ENCODE data around the gene SEPTIN8. TPM values are rescaled to one million over a fixed set of nuclear protein-coding genes. Genes with fewer than 3 reads are reported as not detected.

Gene SEPTIN8, protein sequence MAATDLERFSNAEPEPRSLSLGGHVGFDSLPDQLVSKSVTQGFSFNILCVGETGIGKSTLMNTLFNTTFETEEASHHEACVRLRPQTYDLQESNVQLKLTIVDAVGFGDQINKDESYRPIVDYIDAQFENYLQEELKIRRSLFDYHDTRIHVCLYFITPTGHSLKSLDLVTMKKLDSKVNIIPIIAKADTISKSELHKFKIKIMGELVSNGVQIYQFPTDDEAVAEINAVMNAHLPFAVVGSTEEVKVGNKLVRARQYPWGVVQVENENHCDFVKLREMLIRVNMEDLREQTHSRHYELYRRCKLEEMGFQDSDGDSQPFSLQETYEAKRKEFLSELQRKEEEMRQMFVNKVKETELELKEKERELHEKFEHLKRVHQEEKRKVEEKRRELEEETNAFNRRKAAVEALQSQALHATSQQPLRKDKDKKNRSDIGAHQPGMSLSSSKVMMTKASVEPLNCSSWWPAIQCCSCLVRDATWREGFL
- total RNA-seq (ENCODE audit: insufficient read depth, low replicate concordance) = 41.2 TPM

- DNase-seq (ENCODE audit: low spot score) = peak; percentile 54
These were observed at the start of gene SEPTIN8 for GRCh38 chr5:132777209-132778069. Gene SEPTIN8, minus strand, starts transcription at chr5:132777239. Its CDS starts 102 bp downstream, at chr5:132777137.

- no peak for DNase-seq (ENCODE audit: low spot score)
These were observed 49.5 kb upstream of the SEPTIN8 start for GRCh38 chr5:132826424-132827082.

DNA sequence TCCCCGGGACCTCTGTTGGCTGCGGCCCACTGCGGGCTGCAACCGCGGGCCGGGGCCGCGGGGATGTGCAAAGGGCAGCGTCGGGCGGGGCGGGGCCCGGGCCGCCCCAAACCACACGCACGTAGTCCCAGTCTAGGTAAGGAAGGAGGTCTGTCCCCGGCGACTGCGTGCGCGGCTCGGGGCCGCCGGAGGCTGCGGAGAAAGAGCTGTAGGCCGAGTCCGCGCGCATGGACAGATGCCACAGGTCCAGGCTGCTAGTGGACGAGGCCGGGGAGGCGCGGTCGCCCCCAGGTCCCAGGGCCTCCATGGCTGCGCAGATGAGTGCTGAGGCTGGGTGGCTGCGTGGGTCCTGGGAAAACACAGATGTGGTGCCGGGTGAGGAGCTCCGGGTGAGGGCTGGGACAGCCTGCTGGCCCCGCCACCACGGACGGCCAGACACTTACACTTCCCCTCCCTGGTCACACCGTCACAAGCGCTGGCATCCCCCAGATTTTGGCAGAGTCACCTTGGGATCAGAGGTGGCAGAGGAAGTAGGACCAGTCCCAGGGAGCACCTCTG, 48.9 kb upstream of the SEPTIN8 start:
- DNase-seq (ENCODE audit: low spot score) = no peak

DNA sequence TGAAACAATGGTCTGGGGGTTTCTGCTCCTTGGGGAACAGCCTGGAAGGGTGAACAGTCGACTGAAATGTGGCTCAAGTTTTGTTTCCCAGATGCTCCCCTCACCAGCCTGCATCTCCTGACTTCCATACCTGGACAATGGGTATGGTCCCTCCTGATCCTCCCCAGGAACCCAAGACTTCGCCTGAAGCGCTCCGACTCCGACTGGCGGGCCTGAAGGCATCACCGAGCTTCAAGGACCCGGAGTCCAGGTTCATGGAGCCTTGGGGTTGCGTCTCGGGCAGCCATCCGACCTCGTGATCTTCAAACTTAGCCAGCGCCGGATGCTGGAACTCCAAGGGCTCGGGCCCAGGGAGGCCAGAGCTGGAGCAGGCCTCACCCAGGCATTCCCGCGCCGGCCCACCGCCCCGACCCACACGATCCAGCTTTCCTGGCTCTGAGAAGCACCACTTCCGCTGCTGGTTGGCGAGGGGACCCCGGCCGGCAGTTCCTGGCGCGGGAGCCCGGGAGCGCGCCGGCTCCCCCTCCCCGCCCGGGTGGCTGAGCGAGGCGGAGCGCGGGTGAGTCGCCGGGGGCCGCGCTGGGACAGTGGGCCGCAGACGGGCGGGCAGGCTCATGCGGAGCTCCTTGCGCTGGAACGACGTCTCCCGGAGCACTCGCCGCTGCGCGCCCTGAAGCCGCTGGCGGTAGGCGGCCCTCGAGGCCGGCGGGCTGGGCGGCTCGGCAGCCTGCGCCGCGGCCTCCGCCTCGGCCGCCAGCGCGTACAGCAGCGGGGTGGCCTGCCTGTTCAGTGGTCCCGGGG, 48.2 kb upstream of the SEPTIN8 start:
- DNase-seq (ENCODE audit: low spot score) = no peak

GRCh38 chr5:132824426-132824825, 47.4 kb upstream of the SEPTIN8 start:
- no peak for DNase-seq (ENCODE audit: low spot score)

DNA sequence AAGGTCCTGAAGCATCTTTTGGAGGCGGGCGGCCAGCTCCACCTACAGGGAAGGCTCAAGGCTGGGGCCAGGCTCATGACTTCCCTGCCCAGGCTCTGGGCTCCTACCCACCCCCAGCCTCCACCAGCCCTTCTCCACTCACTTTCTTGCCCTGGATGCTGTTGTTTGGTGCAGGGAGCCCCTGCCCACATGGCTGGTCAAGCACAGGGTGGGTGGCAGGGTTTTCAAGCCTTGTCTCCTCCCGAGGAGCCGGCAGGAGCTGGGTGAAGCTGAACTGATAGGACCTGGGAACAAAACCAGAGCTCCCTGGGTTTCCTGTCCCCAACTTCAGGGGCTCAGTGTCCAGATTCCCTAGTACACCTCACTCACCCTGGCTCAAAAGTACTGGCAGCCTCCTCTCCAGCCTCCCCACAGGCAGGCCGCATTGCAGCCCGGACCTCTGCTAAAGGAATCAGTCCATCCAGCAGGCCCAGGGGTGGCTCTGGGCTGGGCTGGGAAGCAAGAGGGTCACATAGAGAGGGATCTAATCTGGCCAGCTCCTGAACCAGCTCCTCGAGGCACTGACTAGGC, 46.5 kb upstream of the SEPTIN8 start:
- DNase-seq (ENCODE audit: low spot score) = no peak

DNA sequence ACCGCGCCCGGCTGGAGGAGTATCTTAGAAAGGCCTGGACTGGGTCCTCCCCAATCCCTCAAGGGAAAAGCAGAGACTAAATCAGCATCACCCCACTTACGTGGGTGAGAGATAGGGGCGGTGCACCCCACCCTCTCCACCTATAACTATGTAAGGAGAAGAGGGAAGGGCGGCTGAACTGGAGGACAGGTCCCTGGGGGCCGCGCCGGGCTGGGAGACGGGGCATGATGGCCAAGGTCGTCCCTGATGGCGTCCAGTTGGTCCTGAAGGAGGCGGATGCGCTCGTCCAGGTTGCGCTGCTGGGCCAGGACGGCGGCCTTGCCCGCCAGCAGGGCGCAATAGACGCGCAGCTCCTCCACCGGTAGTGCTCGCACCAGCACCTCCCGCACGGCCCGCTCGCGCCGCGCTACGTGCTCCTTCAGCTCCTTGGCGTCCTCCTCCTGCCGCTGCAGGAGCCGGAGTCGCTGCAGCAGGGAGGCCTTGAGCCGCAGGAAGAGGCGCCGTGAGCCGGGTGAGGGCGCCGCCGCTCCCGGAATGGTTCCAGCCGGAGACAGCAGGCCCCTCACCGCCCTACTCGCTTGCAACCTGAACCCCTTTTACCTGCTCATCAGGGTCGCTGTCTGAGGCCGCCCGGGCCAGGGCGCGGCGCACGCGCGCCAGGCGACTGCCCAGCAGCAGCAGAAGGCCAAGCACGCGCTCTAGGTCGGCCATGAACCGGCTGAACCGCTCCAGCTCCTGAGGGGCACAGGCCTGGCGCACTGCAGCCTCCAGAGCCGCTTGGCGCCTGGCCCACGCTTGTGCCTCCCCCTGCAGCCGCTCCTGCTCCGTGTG, 45.8 kb upstream of the SEPTIN8 start:
- DNase-seq (ENCODE audit: low spot score) = peak; percentile 44

- no peak for DNase-seq (ENCODE audit: low spot score)
These were observed 44.8 kb upstream of the SEPTIN8 start for GRCh38 chr5:132821791-132822190.

- DNase-seq (ENCODE audit: low spot score) = no peak
These were observed 44.3 kb upstream of the SEPTIN8 start for GRCh38 chr5:132821350-132821749.

DNA sequence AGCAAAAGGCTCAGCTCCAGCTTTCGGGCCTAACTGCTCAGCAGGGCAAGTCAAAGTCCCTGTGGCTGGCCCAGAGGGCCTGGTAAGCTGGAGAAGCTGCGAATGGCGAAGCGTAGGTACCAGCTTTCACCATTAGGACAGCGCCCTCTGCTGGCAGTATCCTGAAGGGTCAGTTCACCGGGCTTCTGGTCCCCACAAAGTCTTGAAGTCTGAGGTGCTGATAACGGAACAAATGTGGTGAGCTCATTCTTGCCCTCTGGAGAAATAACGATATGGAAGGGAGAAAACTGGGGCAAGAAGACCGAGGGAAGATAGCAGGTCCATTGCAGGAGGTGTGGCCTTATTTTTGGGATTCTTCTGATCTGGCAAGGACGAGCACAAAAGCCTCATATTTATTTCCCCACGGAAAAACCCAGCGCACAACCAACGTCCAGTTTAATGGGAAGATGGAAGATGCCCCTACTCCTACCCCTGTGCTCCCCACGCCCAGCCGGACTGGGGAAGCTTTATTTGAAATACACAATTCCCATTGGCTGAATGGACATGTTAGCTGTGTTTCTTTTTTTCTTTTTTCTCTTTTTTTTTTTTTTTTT, 43.2 kb upstream of the SEPTIN8 start:
- peak; percentile 88 for DNase-seq (ENCODE audit: low spot score)

- no peak for DNase-seq (ENCODE audit: low spot score)
These were observed 42.4 kb upstream of the SEPTIN8 start for GRCh38 chr5:132819468-132819867.

DNA sequence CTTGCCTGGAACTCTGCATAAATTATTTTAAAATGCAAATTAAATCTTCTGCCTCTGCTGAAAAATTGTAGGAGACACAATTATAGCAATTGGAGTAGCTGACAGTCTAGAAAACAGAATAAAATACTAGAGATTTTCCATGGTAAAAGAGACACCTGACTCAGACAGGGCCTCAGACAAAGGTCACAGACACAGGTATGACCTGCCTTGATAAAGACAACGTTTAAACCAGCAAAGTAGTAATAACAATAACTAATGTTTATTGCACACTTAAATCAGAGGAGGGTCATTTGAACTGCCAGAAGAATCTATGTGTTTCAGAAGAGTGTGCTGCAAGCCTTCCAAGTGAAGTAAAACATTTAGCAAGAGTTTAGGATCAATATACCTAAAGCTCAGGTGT, 40.0 kb upstream of the SEPTIN8 start:
- DNase-seq (ENCODE audit: low spot score) = no peak

GRCh38 chr5:132816554-132816953, 39.5 kb upstream of the SEPTIN8 start:
- no peak for DNase-seq (ENCODE audit: low spot score)

GRCh38 chr5:132816083-132816482, 39.0 kb upstream of the SEPTIN8 start:
- DNase-seq (ENCODE audit: low spot score) = no peak

- no peak for DNase-seq (ENCODE audit: low spot score)
These were observed 38.4 kb upstream of the SEPTIN8 start for GRCh38 chr5:132815454-132815853.

GRCh38 chr5:132814503-132815294, 37.7 kb upstream of the SEPTIN8 start:
- DNase-seq (ENCODE audit: low spot score) = no peak

- DNase-seq (ENCODE audit: low spot score) = no peak
These were observed 36.8 kb upstream of the SEPTIN8 start for GRCh38 chr5:132813599-132814502.

Measured in umbilical cord (tissue), 2 donors.